ENCODE measurements around the gene PACSIN1.

GRCh38 chr6:34583861-34584604 is 118.2 kb downstream of the PACSIN1 start:
- TF ChIP-seq, protein P1, sequence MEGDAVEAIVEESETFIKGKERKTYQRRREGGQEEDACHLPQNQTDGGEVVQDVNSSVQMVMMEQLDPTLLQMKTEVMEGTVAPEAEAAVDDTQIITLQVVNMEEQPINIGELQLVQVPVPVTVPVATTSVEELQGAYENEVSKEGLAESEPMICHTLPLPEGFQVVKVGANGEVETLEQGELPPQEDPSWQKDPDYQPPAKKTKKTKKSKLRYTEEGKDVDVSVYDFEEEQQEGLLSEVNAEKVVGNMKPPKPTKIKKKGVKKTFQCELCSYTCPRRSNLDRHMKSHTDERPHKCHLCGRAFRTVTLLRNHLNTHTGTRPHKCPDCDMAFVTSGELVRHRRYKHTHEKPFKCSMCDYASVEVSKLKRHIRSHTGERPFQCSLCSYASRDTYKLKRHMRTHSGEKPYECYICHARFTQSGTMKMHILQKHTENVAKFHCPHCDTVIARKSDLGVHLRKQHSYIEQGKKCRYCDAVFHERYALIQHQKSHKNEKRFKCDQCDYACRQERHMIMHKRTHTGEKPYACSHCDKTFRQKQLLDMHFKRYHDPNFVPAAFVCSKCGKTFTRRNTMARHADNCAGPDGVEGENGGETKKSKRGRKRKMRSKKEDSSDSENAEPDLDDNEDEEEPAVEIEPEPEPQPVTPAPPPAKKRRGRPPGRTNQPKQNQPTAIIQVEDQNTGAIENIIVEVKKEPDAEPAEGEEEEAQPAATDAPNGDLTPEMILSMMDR (optimal IDR thresholded peaks at IDR 0.05 in 1 of 3, IDR thresholded peaks at IDR 0.05 in 1 of 3, conservative IDR thresholded peaks at IDR 0.05 in 1 of 3; ENCODE audit: extremely low read depth in 1 of 3, insufficient read depth in 2 of 3, low read length in 3 of 3), result no peak
- TF ChIP-seq EZH2 (IDR thresholded peaks at IDR 0.05; ENCODE audit: low read length), result no peak

Data from keratinocyte (primary cell).